Loucy (cell line): Measurements from ENCODE around the gene WDR26.

ENCODE experiments used
- EZH2phosphoT487 ChIP-seq: fragments of 200-600 bp; IDR thresholded peaks from 2 replicates; pipeline ENCODE4 v1.6.1; 2018; ENCODE audit warnings: antibody characterized with exemption, mild to moderate bottlenecking, moderate library complexity, borderline replicate concordance
- TF ChIP-seq, protein P1 (sequence below): fragments of 200-600 bp; sonication (generic); conservative IDR thresholded peaks from 2 replicates; pipeline ENCODE4 v1.5.1; 2014; ENCODE audit warnings: mild to moderate bottlenecking, antibody characterized with exemption, low read length

DNA sequence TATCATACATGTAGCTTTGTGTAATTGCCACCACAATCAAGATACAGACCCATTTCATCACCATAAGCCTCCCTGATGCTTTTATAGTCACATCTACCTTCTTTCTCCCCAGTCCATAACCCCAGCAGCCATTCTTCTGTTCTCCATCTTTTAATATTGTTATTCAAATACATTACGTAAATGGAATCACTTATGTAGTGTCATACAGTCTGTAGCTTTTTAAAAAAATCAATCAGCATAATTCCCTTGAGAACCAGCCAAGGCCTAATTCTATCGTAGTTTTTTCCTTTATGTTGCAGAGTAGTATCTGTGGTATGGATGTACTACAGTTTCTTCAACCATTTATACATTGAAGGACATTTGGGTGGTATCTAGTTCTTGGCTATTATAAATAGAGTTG, 31.6 kb upstream of the WDR26 start:
- TF ChIP-seq, protein P1, sequence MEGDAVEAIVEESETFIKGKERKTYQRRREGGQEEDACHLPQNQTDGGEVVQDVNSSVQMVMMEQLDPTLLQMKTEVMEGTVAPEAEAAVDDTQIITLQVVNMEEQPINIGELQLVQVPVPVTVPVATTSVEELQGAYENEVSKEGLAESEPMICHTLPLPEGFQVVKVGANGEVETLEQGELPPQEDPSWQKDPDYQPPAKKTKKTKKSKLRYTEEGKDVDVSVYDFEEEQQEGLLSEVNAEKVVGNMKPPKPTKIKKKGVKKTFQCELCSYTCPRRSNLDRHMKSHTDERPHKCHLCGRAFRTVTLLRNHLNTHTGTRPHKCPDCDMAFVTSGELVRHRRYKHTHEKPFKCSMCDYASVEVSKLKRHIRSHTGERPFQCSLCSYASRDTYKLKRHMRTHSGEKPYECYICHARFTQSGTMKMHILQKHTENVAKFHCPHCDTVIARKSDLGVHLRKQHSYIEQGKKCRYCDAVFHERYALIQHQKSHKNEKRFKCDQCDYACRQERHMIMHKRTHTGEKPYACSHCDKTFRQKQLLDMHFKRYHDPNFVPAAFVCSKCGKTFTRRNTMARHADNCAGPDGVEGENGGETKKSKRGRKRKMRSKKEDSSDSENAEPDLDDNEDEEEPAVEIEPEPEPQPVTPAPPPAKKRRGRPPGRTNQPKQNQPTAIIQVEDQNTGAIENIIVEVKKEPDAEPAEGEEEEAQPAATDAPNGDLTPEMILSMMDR, result no peak
- TF ChIP-seq EZH2phosphoT487, result no peak
